HEK293 (cell line): ENCODE results near the gene BTBD19.

ENCODE experiments used
- IKZF3 ChIP-seq: fragments of 450-650 bp; IDR thresholded peaks from 2 replicates; pipeline ENCODE4 v1.5.0; 2018; ENCODE audit warnings: missing biosample characterization, mild to moderate bottlenecking, missing genetic modification characterization, moderate library complexity
- KLF16 ChIP-seq: fragments of 450-650 bp; formaldehyde crosslinking; IDR thresholded peaks from 2 replicates; pipeline ENCODE4 v1.5.1; 2017; ENCODE audit warnings: missing biosample characterization, missing genetic modification characterization
- MEIS1 ChIP-seq: sonication (generic); formaldehyde crosslinking; IDR thresholded peaks from 2 replicates; pipeline ENCODE4 v1.8.1; 2022; ENCODE audit warnings: missing genetic modification reagents, mild to moderate bottlenecking, borderline replicate concordance
- MYNN ChIP-seq: fragments of 450-650 bp; formaldehyde crosslinking; IDR thresholded peaks from 2 replicates; pipeline ENCODE4 v1.5.1; 2016; ENCODE audit warnings: missing biosample characterization, missing genetic modification characterization, borderline replicate concordance
- SALL2 ChIP-seq: fragments of 450-650 bp; formaldehyde crosslinking; IDR thresholded peaks from 2 replicates; pipeline ENCODE4 v1.5.0; 2017; ENCODE audit warnings: missing biosample characterization, mild to moderate bottlenecking, missing genetic modification characterization, borderline replicate concordance
- ZBTB11 ChIP-seq: fragments of 450-650 bp; formaldehyde crosslinking; conservative IDR thresholded peaks from 2 replicates; pipeline ENCODE4 v1.5.1; 2016; ENCODE audit warnings: low read depth, missing biosample characterization, missing genetic modification characterization
- ZBTB20 ChIP-seq: fragments of 450-650 bp; formaldehyde crosslinking; IDR thresholded peaks from 2 replicates; pipeline ENCODE4 v1.5.1; 2016; ENCODE audit warnings: missing biosample characterization, missing genetic modification characterization
- ZBTB26 ChIP-seq: fragments of 450-650 bp; formaldehyde crosslinking; optimal IDR thresholded peaks from 2 replicates; pipeline ENCODE3; 2016; ENCODE audit warnings: missing biosample characterization, mild to moderate bottlenecking, missing genetic modification characterization
- ZBTB48 ChIP-seq: fragments of 450-650 bp; formaldehyde crosslinking; IDR thresholded peaks from 2 replicates; pipeline ENCODE4 v1.5.1; 2016; ENCODE audit warnings: missing biosample characterization, missing genetic modification characterization
- ZBTB8A ChIP-seq: fragments of 450-650 bp; formaldehyde crosslinking; IDR thresholded peaks from 2 replicates; pipeline ENCODE4 v1.5.1; 2016; ENCODE audit warnings: missing biosample characterization, missing genetic modification characterization
- ZNF19 ChIP-seq: fragments of 450-650 bp; formaldehyde crosslinking; IDR thresholded peaks from 2 replicates; pipeline ENCODE4; 2016; ENCODE audit warnings: missing biosample characterization, missing genetic modification characterization, low read depth
- ZNF239 ChIP-seq: fragments of 450-650 bp; formaldehyde crosslinking; IDR thresholded peaks from 2 replicates; pipeline ENCODE4 v1.5.1; 2016; ENCODE audit warnings: missing biosample characterization, missing genetic modification characterization
- ZNF292 ChIP-seq: fragments of 450-650 bp; formaldehyde crosslinking; IDR thresholded peaks from 2 replicates; pipeline ENCODE4 v1.5.1; 2016; ENCODE audit warnings: low read depth, missing biosample characterization, missing genetic modification characterization, borderline replicate concordance
- ZNF394 ChIP-seq: fragments of 450-650 bp; formaldehyde crosslinking; IDR thresholded peaks from 2 replicates; pipeline ENCODE4 v1.5.1; 2016; ENCODE audit warnings: missing biosample characterization, missing genetic modification characterization, mild to moderate bottlenecking, moderate library complexity, borderline replicate concordance
- ZNF513 ChIP-seq: fragments of 450-650 bp; IDR thresholded peaks from 2 replicates; pipeline ENCODE4 v1.5.1; 2018; ENCODE audit warnings: missing biosample characterization, missing genetic modification characterization
- ZNF521 ChIP-seq: fragments of 450-650 bp; formaldehyde crosslinking; IDR thresholded peaks from 2 replicates; pipeline ENCODE4 v1.5.1; 2017; ENCODE audit warnings: missing biosample characterization, mild to moderate bottlenecking, missing genetic modification characterization
- ZNF571 ChIP-seq: fragments of 450-650 bp; formaldehyde crosslinking; IDR thresholded peaks from 2 replicates; pipeline ENCODE4 v1.5.0; 2017; ENCODE audit warnings: missing biosample characterization, missing genetic modification characterization
- ZNF639 ChIP-seq: fragments of 450-650 bp; formaldehyde crosslinking; IDR thresholded peaks from 2 replicates; pipeline ENCODE4 v1.5.1; 2016; ENCODE audit warnings: missing biosample characterization, missing genetic modification characterization
- ZNF776 ChIP-seq: fragments of 450-650 bp; formaldehyde crosslinking; IDR thresholded peaks from 2 replicates; pipeline ENCODE4 v1.5.0; 2017; ENCODE audit warnings: missing biosample characterization, missing genetic modification characterization, borderline replicate concordance
- ZSCAN30 ChIP-seq: fragments of 450-650 bp; IDR thresholded peaks from 2 replicates; pipeline ENCODE4 v1.5.1; 2018; ENCODE audit warnings: missing biosample characterization, mild to moderate bottlenecking, missing genetic modification characterization, moderate library complexity
- TF ChIP-seq, protein P1 (sequence below): IDR thresholded peaks from 2 replicates; pipeline ENCODE4 v1.6.1; 2011; ENCODE audit warnings: mild to moderate bottlenecking, low read depth, low read length, borderline replicate concordance
- TF ChIP-seq, protein P2 (sequence below): fragments of 450-650 bp; formaldehyde crosslinking; IDR thresholded peaks from 2 replicates; pipeline ENCODE4 v1.5.1; 2016; ENCODE audit warnings: missing biosample characterization, missing genetic modification characterization
- TF ChIP-seq, protein P3 (sequence below): sonication (generic); formaldehyde crosslinking; IDR thresholded peaks from 2 replicates; pipeline ENCODE4 v1.8.1; 2022; ENCODE audit warnings: mild to moderate bottlenecking, moderate library complexity, missing genetic modification reagents
- TF ChIP-seq, protein P4 (sequence below): fragments of 450-650 bp; formaldehyde crosslinking; IDR thresholded peaks from 2 replicates; pipeline ENCODE4 v1.5.1; 2016; ENCODE audit warnings: missing biosample characterization, missing genetic modification characterization

BTBD19 gene

DNA sequence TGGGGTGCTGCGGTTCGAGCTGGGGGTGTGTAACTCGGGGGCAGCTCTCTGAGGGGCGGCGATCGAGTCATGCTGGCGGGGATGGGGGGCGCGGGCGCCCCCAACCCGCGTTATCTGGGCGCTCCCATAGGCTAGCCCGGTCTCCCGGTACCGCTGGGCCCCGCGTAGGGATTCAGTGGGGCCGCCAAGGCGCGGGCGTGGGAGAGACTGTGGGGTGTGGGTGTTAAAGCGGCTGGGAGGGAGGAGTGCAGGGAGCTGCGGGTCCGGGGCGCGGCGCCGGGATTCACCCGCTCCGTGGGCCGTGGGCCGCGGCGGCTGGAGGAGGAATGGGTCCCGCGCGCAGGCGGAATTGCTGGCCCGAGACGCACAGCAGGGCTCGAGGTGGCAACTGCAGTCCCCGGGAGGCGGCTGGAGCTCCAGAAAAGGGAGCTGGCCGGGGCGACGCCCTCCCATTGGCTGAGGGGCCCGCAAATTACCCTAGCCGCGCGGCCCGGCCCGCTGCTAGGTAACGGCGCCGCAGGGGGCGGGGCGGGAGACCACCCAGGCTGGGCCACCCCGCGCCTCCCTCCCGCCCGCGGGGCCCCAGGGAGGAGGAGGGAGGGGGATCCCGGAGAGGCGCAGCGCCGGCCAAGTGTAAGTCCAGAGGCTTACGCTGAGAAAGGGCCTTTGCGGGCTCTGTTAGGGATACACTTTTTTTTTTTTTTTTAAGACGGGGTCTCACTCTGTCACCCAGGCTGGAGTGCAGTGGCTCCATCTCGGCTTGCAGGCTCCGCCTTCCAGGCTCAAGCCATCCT is 34.7 kb downstream of the BTBD19 start, which contains the start of gene PTCH2 (continued):
- TF ChIP-seq, protein P1, sequence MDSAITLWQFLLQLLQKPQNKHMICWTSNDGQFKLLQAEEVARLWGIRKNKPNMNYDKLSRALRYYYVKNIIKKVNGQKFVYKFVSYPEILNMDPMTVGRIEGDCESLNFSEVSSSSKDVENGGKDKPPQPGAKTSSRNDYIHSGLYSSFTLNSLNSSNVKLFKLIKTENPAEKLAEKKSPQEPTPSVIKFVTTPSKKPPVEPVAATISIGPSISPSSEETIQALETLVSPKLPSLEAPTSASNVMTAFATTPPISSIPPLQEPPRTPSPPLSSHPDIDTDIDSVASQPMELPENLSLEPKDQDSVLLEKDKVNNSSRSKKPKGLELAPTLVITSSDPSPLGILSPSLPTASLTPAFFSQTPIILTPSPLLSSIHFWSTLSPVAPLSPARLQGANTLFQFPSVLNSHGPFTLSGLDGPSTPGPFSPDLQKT: no peak
- TF ChIP-seq ZBTB11 (tag by site-specific recombination) (no peak), ZNF394 (tag by site-specific recombination) (peak; percentile 36), ZNF639 (tag by site-specific recombination) (peak; percentile 57; the same call in 1 of the 2 replicates), ZBTB48 (tag by site-specific recombination) (peak; percentile 60), MEIS1 (CRISPR knock-in tag) (no peak), ZNF292 (no peak), SALL2 (tag by site-specific recombination) (no peak), IKZF3 (tag by site-specific recombination) (peak; percentile 64), ZBTB26 (tag by site-specific recombination) (peak; percentile 92), ZNF521 (tag by site-specific recombination) (no peak), KLF16 (tag by site-specific recombination) (0 out of 2 replicates have a peak, but pooled peaks have one; percentile 35), ZNF571 (no peak), ZNF19 (no peak), ZSCAN30 (tag by site-specific recombination) (peak; percentile 68; the same call in 1 of the 2 replicates), ZNF513 (tag by site-specific recombination) (no peak), MYNN (tag by site-specific recombination) (no peak), ZNF239 (tag by site-specific recombination) (no peak), ZBTB8A (tag by site-specific recombination) (peak; percentile 72), ZNF776 (no peak), ZBTB20 (peak; percentile 71; the same call in 1 of the 2 replicates)
- TF ChIP-seq, protein P2, sequence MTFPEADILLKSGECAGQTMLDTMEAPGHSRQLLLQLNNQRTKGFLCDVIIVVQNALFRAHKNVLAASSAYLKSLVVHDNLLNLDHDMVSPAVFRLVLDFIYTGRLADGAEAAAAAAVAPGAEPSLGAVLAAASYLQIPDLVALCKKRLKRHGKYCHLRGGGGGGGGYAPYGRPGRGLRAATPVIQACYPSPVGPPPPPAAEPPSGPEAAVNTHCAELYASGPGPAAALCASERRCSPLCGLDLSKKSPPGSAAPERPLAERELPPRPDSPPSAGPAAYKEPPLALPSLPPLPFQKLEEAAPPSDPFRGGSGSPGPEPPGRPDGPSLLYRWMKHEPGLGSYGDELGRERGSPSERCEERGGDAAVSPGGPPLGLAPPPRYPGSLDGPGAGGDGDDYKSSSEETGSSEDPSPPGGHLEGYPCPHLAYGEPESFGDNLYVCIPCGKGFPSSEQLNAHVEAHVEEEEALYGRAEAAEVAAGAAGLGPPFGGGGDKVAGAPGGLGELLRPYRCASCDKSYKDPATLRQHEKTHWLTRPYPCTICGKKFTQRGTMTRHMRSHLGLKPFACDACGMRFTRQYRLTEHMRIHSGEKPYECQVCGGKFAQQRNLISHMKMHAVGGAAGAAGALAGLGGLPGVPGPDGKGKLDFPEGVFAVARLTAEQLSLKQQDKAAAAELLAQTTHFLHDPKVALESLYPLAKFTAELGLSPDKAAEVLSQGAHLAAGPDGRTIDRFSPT (tag by site-specific recombination): peak; percentile 86
- TF ChIP-seq, protein P3, sequence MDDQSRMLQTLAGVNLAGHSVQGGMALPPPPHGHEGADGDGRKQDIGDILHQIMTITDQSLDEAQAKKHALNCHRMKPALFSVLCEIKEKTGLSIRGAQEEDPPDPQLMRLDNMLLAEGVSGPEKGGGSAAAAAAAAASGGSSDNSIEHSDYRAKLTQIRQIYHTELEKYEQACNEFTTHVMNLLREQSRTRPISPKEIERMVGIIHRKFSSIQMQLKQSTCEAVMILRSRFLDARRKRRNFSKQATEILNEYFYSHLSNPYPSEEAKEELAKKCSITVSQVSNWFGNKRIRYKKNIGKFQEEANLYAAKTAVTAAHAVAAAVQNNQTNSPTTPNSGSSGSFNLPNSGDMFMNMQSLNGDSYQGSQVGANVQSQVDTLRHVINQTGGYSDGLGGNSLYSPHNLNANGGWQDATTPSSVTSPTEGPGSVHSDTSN: no peak; the same call in 1 of the 2 replicates
- TF ChIP-seq, protein P4, sequence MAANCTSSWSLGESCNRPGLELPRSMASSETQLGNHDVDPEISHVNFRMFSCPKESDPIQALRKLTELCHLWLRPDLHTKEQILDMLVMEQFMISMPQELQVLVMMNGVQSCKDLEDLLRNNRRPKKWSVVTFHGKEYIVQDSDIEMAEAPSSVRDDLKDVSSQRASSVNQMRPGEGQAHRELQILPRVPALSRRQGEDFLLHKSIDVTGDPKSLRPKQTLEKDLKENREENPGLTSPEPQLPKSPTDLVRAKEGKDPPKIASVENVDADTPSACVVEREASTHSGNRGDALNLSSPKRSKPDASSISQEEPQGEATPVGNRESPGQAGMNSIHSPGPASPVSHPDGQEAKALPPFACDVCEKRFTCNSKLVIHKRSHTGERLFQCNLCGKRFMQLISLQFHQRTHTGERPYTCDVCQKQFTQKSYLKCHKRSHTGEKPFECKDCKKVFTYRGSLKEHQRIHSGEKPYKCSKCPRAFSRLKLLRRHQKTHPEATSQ (tag by site-specific recombination): 0 out of 2 replicates have a peak, but pooled peaks have one; percentile 37
